Fibroblast of the aortic adventitia (primary cell): ENCODE measurements around the gene CCNL2. TPM values are rescaled to one million over a fixed set of nuclear protein-coding genes. Genes with fewer than 3 reads are reported as not detected.

Experiments
- DNase-seq: peaks from one replicate; pipeline ENCODE4 v3.0.0-alpha.2; 2010; ENCODE audit warnings: low read depth
- H3K4me3 ChIP-seq: 2 replicates; pipeline ENCODE4 v1.5.1; 2011; ENCODE audit warnings: low read depth, mild to moderate bottlenecking, control low read depth, low read length, moderate library complexity
- total RNA-seq: library from RNA; depleted of rRNA; stranded (reverse); fragments of >200 nt; gene quantifications from 2 replicates; pipeline ENCODE4 v1.2.3, GENCODE V29; 2012; ENCODE audit warnings: low replicate concordance
- TF ChIP-seq, protein P1 (sequence below): IDR thresholded peaks from 2 replicates; pipeline ENCODE4 v1.5.1; 2011; ENCODE audit warnings: mild to moderate bottlenecking, low read length, control low read depth, inconsistent platforms; ENCODE audit not compliant: insufficient read depth

CCNL2 gene
- total RNA-seq, 1 donor = 102 TPM

DNA sequence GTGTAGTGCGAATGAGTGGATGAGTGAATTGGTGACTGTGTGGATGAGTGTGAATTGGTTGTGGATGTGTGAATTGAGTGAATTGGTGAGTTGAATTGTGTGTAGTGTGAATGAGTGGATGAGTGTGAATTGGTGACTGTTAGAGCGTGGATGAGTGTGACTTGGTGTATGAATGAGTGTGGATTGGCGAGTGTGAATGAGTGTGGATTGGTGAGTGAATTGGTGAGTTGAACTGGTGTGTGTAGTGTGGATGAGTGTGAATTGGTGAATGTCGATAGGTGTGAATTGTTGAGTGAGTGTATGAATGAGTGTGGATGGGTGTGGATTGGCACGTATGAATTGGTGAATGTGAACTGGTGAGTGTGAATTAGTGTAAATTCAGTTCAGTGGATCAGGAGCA, 31.8 kb downstream of the CCNL2 start:
- no peak for DNase-seq
- TF ChIP-seq, protein P1, sequence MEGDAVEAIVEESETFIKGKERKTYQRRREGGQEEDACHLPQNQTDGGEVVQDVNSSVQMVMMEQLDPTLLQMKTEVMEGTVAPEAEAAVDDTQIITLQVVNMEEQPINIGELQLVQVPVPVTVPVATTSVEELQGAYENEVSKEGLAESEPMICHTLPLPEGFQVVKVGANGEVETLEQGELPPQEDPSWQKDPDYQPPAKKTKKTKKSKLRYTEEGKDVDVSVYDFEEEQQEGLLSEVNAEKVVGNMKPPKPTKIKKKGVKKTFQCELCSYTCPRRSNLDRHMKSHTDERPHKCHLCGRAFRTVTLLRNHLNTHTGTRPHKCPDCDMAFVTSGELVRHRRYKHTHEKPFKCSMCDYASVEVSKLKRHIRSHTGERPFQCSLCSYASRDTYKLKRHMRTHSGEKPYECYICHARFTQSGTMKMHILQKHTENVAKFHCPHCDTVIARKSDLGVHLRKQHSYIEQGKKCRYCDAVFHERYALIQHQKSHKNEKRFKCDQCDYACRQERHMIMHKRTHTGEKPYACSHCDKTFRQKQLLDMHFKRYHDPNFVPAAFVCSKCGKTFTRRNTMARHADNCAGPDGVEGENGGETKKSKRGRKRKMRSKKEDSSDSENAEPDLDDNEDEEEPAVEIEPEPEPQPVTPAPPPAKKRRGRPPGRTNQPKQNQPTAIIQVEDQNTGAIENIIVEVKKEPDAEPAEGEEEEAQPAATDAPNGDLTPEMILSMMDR = no peak
- no peak overlapping the region for H3K4me3 ChIP-seq

DNA sequence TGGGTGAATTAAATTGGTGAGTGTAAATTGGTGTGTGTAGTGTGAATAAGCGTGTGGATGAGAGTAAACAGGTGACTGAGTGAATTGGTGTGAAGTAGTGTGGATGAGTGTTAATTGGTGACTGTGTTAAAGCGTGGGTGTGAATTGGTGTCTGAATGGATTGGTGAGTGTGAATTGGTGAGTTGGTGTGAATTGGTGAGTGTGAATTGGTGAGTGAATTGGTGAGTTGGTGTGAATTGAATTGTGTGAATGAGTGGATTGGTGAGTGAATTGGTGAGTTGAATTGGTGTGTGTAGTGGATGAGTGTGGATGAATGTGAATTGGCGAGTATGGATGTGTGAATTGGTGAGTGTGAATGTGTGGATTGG, 32.5 kb downstream of the CCNL2 start:
- TF ChIP-seq, protein P1 = no peak
- no peak overlapping the region for H3K4me3 ChIP-seq
- DNase-seq = no peak

DNA sequence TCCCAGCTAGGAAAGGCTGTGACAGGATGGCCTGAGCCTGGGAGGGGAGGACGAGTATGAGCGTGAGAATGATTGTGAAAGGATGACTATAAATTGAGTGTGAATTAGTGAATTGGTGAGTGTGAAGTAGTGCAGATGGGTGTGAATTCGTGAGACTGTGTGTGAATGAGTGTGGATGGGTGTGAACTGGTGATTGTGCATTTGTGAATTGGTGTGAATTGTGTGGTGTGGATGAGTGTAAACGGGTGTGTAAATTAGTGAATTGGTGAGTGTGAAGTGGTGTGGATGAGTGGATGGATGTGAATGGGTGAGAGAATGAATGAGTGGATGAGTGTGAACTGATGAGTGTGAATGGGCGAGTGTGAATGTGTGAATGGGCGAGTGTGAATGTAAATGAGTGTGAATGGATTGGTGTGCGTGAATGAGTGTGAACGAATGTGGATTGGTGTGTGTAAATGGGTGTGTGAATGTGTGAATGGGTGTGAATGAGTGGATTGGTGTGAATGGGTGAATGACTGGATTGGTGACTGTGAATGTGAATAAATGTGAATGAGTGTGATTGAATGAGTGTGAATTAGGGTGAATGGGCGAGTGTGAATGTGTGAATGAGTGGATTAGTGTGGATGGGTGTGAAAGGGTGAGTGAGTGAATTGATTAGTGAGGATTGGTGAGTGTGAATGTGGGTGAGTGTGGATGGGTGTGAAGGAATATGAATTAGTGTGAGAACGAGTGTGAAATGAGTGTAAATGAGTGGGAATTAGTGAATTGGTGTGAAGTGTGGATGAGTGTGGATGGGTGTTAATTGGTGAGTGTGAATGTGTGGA, 33.0 kb downstream of the CCNL2 start:
- H3K4me3 ChIP-seq = no peak overlapping the region
- DNase-seq = no peak

DNA sequence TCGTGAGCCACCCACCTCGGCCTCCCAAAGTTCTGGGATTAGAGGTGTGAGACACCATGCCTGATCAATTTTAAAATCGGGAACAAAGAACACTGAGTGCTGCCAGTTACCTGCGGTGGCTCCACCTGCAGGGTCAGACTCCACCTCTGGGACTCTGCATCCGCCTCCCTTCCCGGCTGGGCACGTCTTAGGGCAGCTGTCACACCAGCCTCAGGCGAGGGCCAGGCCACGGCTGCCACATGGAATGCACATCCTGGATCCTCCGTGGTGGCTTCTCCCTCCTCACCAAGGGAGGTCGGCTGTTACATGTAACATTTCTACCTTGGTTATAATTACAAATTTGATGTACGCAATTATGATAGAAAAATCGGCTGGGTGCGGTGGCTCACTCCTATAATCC, 34.9 kb downstream of the CCNL2 start:
- TF ChIP-seq, protein P1 = no peak
- no peak overlapping the region for H3K4me3 ChIP-seq
- DNase-seq = no peak

More for the DNA sequence above, 33.0 kb downstream of the CCNL2 start:
- TF ChIP-seq, protein P1 = no peak

DNA sequence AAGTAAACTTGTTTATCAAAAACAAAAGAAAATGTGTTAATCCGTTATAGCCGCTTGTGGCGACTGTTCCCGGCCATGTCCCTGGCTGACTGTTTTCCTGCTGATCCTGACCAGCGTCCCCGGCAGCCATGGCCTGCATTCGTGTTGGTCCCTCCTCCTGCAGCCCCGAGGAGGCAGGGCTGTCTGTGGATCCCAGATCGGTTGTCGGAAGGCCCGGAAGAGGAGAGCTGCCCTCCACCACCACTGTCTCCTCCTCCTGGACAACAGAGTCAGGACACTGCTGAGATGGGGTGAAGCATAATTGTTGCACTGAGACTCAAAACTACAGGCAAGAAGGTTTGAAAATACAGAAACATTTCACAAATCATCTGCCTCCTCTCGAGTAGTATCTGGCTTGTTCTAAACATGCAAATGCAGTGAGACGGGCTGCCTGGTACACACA, 37.1 kb downstream of the CCNL2 start:
- DNase-seq = peak; percentile 86
- peak overlapping the region; percentile 25 for H3K4me3 ChIP-seq

DNA sequence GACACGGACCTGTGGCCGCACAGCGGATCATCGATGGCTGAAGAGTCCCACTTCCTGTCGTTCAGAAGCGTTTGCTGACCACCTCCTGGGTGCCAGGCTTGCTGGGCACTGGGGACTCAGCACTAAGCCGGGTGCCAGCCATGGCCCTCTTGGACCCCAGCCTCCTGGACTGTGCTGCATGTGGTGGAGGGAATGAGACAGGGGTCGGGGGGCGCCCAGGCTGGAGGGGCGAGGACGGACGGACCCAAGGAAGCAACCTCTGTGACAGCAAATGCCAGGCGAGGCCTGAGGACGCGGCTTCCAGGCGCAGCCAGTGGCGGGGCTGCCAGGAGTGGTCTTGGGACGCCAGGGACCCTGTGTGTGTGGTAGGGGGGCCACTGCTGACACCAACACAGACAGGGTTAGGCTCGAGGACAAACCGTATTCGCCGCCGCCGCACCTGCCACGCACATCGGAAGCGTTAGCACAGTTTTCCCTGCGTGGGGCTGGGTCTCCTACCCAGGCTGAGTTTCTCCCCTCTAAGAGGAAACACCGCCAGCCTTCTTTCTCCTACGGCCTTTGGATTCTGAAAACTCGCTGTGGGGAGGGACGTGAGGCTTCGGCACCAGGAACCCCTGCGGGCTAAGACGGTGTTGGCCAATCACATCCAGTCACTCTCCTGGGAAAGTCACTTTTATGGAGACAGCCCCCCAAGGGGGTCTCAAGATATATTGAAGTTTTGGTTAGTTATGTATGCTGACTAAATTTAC, 37.7 kb downstream of the CCNL2 start:
- peak overlapping the region; percentile 25 for H3K4me3 ChIP-seq
- DNase-seq = no peak
- TF ChIP-seq, protein P1 = no peak

More for the DNA sequence above, 37.1 kb downstream of the CCNL2 start:
- TF ChIP-seq, protein P1 = peak; percentile 37
